ENCODE data around the gene PEX13.
"Not testable (repeated sequence)": the region's sequence is repeated elsewhere in the genome, so short reads cannot be mapped to it uniquely, and the experiment has no call there.

The PEX13 gene

GRCh38 chr2:61017556-61018317 lies at the start of gene PEX13, which contains the start of gene PUS10:
Gene PEX13, plus strand, starts transcription at chr2:61017720. Its CDS starts 40 bp downstream, at chr2:61017760.
Gene PUS10, minus strand, starts transcription at chr2:61018255. Its CDS starts 6,365 bp downstream, at chr2:61011890.
- no peak for DNase-seq

- DNase-seq: no peak
Observed at GRCh38 chr2:60972889-60973656, 44.4 kb upstream of the PEX13 start.

- no peak for DNase-seq
Observed at GRCh38 chr2:60973705-60974104, 43.8 kb upstream of the PEX13 start.

- no peak for DNase-seq
Observed at GRCh38 chr2:60974652-60975051, 42.9 kb upstream of the PEX13 start.

DNA sequence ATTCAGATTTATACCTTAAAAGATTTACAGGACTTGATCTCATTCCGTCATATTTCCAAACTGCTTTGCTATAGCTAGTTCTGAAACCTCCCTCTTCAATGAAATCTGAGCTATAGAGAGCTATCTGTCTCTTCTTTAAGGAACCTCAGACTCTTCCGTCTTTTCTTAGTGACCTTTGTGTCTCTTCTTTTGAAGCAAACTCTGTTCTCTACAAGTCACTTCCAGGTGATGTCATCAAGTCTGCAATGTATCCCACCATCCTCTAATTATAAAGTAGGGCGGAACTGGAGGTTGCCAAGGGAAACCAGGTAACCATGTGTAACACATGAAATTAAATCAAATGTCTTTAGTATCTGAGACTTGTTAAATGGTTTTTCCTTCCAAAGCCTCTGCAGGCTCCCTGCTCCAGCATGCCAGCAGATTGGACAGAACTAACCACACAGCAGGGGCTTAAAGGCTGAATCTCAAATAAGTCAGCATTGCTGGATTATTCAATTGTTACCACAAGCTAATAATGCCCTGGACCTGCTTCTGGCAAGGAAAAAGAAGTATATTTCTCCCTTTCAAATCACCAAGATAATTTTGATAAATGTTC lies 41.2 kb upstream of the PEX13 start:
- no peak for DNase-seq

GRCh38 chr2:60976875-60977561 lies 40.5 kb upstream of the PEX13 start:
- DNase-seq: no peak

- DNase-seq: no peak
Observed at GRCh38 chr2:60977562-60977895, 40.0 kb upstream of the PEX13 start.

DNA sequence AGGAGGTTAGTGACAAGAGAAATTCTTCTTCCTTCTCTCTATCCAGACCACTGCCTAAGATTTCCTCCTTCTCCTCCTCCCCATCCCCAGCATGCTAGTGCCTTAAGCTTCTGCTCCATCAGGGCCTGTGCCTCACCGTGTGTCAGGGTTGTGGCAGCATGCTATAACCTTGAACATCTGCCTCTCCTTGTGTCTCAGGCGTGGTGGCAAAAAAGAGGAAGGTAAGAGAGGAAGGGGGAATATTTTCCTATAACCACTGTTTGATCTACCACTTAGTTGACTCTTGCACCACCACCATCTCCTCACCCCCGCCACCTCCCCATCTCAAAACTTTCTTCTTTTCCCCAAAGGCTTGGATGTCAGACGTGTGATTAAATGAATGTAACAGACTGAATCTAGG lies 38.3 kb upstream of the PEX13 start:
- no peak for DNase-seq

GRCh38 chr2:60980071-60980815 lies 37.3 kb upstream of the PEX13 start:
- no peak for DNase-seq

- DNase-seq: not testable (repeated sequence)
Observed at GRCh38 chr2:60982066-60982465, 35.5 kb upstream of the PEX13 start.

DNA sequence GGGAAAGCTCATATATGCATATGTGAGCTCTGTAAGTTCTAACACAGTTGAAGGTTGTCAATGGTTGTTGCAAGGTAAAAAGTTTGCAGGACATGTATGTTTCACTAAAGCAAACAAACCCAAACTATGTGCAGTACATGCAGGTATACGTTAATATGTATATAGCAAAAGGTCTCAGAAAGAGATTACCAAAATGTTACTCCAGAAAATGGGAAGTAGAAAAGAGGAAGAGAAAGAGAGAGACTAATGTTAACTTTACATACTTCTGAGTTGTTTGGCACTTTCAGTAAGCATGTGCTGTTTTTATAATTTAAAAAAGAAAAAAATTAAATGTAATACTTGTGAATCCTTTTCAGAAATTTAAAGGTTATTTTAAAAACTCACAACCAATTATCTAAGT lies 32.8 kb upstream of the PEX13 start:
- no peak for DNase-seq

DNA sequence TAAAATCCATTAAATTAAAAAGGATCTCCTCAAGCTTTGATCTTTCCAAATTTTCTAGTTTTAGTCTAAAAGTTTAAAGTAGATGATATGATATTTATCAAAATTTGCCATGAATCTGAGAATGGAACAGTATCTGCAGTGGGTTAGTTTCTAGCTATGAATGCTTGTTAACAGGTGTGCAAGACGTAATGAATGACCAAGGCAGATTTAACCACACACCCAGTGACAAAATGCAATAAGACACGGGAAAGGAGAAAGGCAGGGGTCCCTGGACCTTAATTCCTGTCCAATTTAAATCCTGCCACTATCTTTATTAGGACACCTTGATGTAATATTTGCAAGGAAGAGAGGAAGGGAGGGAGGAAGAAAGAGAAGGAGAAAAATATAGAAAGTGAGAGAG lies 30.5 kb upstream of the PEX13 start:
- DNase-seq: no peak

GRCh38 chr2:60987656-60988055 lies 29.9 kb upstream of the PEX13 start:
- DNase-seq: not testable (repeated sequence)

DNA sequence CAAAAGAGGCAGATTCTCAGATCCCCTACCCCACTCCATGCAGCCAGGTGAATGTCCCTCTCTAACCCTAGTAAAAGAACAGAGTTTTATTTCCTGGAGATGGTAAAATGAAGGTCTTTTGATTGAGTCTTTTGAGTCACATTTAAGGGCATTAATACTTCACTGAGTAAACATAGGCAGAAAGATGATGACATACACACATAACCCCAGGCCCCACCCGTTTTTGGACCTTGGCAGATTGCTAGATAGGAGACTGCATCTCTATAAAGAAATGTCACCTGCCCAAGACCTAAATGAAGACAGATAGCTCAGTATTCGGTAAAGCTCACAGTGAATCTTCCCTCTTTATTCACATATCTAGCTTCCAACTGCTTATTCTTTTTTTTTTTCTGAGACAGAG lies 28.3 kb upstream of the PEX13 start:
- DNase-seq: no peak

- no peak for DNase-seq
Observed at GRCh38 chr2:60991644-60992043, 25.9 kb upstream of the PEX13 start.

- DNase-seq: no peak
Observed at GRCh38 chr2:60992985-60993392, 24.5 kb upstream of the PEX13 start.

DNA sequence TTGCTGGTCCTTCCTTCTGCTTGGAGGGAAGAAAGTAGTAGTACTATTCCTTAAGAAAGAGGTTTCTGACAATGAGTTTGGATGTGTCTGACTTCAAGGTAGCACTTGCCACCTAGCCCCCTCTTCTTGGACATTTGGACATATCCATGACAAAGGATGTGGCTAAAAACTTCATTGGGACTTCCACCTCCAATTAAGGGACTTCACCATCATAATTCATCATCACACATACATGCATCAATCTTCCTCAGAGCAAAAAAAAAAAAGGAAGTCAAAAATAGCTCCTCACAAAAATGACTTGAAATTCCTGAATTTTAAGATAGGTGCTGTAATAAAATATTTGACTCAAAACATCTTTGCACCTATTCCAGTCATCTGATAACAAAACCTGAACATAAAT lies 23.4 kb upstream of the PEX13 start:
- DNase-seq: no peak

GRCh38 chr2:60998628-60999545 lies 18.6 kb upstream of the PEX13 start:
- DNase-seq: no peak

DNA sequence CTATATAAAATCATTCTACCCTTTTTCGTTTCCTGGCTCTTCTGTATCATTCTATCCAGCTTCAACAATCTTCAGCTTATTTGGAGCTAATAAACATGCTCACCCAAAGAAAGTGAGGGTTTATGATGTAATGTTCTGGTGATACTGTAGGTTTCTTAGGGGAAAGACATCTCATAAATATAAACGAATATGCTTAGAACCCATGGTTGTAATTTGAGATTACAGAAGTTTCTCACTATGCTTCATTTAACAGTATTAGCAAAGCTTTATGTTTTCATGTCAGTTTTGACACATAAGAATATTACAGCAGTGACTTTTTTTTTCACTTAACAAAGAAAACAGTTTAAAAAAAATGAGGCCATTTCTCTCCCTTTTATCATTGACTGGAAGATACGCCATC lies 11.8 kb upstream of the PEX13 start:
- DNase-seq: no peak

DNA sequence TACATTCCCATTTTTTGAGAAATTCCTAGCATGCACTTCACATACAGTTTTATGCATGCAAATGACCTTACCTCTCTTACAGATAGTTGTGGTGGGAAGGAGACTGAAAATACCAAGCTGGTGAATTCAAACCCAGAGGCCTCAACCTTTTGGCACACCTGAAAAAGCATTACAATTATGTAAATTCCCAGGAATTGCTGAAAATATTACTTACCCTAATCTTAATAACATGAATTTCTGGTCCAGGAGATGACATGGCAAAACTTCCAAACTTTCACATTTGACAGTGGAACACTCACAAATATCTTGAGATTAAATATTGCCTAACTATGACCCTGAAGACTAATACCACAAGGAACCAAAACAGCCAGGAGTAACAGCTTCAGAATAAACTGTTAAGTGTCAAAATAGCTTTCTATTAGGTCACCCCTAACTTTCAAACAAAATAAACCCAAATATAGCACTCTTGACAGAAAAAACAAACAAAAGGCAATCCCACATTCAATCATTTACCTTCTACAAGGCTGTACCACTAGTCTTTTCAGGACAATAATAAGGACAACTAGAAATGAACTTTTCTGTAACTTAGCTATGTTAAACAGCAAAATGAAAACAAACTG lies 10.9 kb upstream of the PEX13 start:
- no peak for DNase-seq

DNA sequence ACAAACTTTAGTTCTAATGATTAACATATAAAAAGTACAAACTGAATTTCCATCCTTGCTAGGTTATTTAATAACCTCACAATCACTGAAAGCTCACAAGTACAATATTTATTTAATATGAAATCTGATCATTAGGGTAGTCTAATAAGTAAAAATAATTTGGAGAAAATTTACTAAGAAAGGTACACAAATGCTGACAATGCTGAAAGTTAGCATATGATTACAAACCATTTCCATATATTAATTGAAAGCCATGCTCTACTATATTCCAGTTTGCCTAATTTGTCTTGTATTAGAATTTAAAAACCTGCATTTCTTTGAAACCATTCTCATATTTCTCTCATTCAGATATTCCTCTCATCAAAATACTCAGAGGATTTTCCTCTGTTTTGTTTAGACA lies 8.2 kb upstream of the PEX13 start:
- no peak for DNase-seq

Data from cortex of kidney (tissue), 1 donor.